Measurements from ENCODE around the gene CNGB1.

CNGB1 gene

DNA sequence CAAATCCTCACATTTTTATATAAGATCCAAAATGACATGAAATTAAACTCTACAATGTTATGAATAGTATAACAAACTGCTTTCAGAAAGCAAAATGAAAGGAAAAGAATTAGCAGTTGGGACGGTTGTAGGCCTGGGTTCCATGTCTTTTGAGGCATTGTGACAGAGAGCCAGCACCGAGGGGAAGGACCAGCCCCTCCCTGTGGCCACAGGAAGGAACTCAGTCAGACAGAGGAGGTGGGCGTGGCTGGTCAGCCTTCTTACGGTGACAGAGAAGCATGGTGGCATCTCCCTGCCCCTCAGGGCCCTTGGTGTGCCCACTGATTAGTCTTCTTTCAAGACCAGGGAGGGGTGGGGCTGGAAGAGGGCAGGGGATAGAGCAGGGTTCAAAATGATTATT, 23.9 kb upstream of the CNGB1 start:
- Histone ChIP-seq H3K9me2 (replicated peaks; ENCODE audit: insufficient read depth, low read length) (no peaks in the 10 kb centered on the region), H3K27me3 (ENCODE audit: low read length) (no peaks in the 10 kb centered on the region), H3K4me2 (ENCODE audit: low read depth, low read length, poor library complexity, severe bottlenecking) (no peak overlapping the region), H3K9ac (ENCODE audit: low read length) (no peak overlapping the region), H3K4me3 (ENCODE audit: insufficient read depth, low read length, poor library complexity, severe bottlenecking) (no peak overlapping the region), H3K9me3 (ENCODE audit: insufficient read depth, low read length) (no peaks in the 10 kb centered on the region), H3F3A (ENCODE audit: insufficient read depth) (peaks cover 4% of the 10 kb centered on the region; the same call in 1 of the 2 replicates), H3K27ac (ENCODE audit: low read depth, low read length) (no peak overlapping the region), H3K36me3 (ENCODE audit: low read length) (no peaks in the 10 kb centered on the region), H3K79me2 (ENCODE audit: insufficient read depth, low read length) (no peaks in the 10 kb centered on the region), H4K20me1 (ENCODE audit: low read depth, low read length) (no peaks in the 10 kb centered on the region), H2AFZ (ENCODE audit: low read depth, low read length, severe bottlenecking) (no peak overlapping the region)
- TF ChIP-seq EZH2phosphoT487 (conservative IDR thresholded peaks at IDR 0.05; ENCODE audit: low read length) = no peak
- TF ChIP-seq, protein P1, sequence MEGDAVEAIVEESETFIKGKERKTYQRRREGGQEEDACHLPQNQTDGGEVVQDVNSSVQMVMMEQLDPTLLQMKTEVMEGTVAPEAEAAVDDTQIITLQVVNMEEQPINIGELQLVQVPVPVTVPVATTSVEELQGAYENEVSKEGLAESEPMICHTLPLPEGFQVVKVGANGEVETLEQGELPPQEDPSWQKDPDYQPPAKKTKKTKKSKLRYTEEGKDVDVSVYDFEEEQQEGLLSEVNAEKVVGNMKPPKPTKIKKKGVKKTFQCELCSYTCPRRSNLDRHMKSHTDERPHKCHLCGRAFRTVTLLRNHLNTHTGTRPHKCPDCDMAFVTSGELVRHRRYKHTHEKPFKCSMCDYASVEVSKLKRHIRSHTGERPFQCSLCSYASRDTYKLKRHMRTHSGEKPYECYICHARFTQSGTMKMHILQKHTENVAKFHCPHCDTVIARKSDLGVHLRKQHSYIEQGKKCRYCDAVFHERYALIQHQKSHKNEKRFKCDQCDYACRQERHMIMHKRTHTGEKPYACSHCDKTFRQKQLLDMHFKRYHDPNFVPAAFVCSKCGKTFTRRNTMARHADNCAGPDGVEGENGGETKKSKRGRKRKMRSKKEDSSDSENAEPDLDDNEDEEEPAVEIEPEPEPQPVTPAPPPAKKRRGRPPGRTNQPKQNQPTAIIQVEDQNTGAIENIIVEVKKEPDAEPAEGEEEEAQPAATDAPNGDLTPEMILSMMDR (IDR thresholded peaks at IDR 0.05; ENCODE audit: insufficient read depth, low read length, poor library complexity, severe bottlenecking) = no peak

DNA sequence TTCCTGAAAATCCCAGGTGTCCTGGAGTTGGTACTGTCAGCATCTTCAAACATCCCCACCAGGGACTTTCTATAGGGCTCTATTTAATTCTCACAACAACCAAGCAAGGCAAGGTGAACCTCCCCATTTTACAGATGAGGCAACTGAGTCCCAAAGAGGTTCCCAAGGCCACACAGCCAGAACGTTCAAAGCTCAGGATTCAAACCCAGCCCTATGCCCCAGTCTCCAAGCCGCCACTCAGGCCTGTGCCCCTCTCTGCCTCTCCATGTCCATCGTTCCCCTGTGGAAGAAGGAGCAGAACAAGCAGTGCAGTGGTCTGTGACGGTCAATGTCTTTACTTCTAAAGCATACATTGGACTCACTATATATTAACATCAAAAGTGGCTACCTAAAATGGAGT, 23.4 kb upstream of the CNGB1 start:
- Histone ChIP-seq H3K27me3 (ENCODE audit: low read length) (no peaks in the 10 kb centered on the region), H4K20me1 (ENCODE audit: low read depth, low read length) (no peaks in the 10 kb centered on the region), H3K9me2 (replicated peaks; ENCODE audit: insufficient read depth, low read length) (no peaks in the 10 kb centered on the region), H3K9ac (ENCODE audit: low read length) (no peak overlapping the region), H3K27ac (ENCODE audit: low read depth, low read length) (no peak overlapping the region), H3F3A (ENCODE audit: insufficient read depth) (peaks cover under 1% of the 10 kb centered on the region; the same call in 1 of the 2 replicates), H3K9me3 (ENCODE audit: insufficient read depth, low read length) (no peaks in the 10 kb centered on the region), H3K36me3 (ENCODE audit: low read length) (no peaks in the 10 kb centered on the region), H3K79me2 (ENCODE audit: insufficient read depth, low read length) (no peaks in the 10 kb centered on the region), H3K4me3 (ENCODE audit: insufficient read depth, low read length, poor library complexity, severe bottlenecking) (no peak overlapping the region), H3K4me2 (ENCODE audit: low read depth, low read length, poor library complexity, severe bottlenecking) (no peak overlapping the region), H2AFZ (ENCODE audit: low read depth, low read length, severe bottlenecking) (no peak overlapping the region)
- TF ChIP-seq, protein P1 (IDR thresholded peaks at IDR 0.05; ENCODE audit: insufficient read depth, low read length, poor library complexity, severe bottlenecking) = no peak
- no peak for TF ChIP-seq EZH2phosphoT487 (conservative IDR thresholded peaks at IDR 0.05; ENCODE audit: low read length)

DNA sequence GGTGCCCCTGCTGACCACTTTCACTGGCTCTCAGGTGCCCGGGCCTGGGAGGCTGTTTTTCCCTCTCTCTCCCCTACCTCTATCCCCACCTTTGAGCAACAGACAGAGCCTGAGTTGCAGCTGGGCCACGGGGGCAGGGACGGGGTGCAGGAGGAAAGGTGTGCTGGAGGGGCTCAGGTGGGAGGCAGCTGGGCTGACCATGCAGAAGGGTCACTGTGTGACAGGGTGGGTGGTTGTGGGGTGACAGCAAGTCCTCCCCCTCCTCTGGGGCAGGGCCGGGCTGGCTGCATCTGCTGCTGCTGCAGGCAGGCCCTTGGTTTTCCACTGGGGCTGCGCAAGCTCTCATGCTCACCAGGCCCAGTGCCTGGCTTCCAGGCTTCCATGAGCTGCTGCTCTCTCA, 23.0 kb upstream of the CNGB1 start:
- Histone ChIP-seq H3K27me3 (ENCODE audit: low read length) (no peaks in the 10 kb centered on the region), H2AFZ (ENCODE audit: low read depth, low read length, severe bottlenecking) (no peak overlapping the region), H3K4me2 (ENCODE audit: low read depth, low read length, poor library complexity, severe bottlenecking) (no peak overlapping the region), H3F3A (ENCODE audit: insufficient read depth) (no peaks in the 10 kb centered on the region), H3K79me2 (ENCODE audit: insufficient read depth, low read length) (no peaks in the 10 kb centered on the region), H3K9ac (ENCODE audit: low read length) (no peak overlapping the region), H3K4me3 (ENCODE audit: insufficient read depth, low read length, poor library complexity, severe bottlenecking) (no peak overlapping the region), H4K20me1 (ENCODE audit: low read depth, low read length) (no peaks in the 10 kb centered on the region), H3K9me2 (replicated peaks; ENCODE audit: insufficient read depth, low read length) (no peaks in the 10 kb centered on the region), H3K36me3 (ENCODE audit: low read length) (no peaks in the 10 kb centered on the region), H3K27ac (ENCODE audit: low read depth, low read length) (no peak overlapping the region), H3K9me3 (ENCODE audit: insufficient read depth, low read length) (no peaks in the 10 kb centered on the region)
- TF ChIP-seq, protein P1 (IDR thresholded peaks at IDR 0.05; ENCODE audit: insufficient read depth, low read length, poor library complexity, severe bottlenecking) = no peak
- TF ChIP-seq EZH2phosphoT487 (conservative IDR thresholded peaks at IDR 0.05; ENCODE audit: low read length) = no peak

Data from SU-DHL-6 (cell line).